Stimulated activated CD8-positive, alpha-beta memory T cell treated with anti-CD3 and anti-CD28 coated beads, Interleukin-7, amount 100 ng/mL, for 4 hours (primary cell): ENCODE data around the gene OAT.

Experiments
- DNase-seq, 2 donors: peaks; one replicate each; pipeline ENCODE4 v3.0.0-alpha.2; 2020; ENCODE audit warnings: low read depth in 2 of 2

Gene OAT

DNA sequence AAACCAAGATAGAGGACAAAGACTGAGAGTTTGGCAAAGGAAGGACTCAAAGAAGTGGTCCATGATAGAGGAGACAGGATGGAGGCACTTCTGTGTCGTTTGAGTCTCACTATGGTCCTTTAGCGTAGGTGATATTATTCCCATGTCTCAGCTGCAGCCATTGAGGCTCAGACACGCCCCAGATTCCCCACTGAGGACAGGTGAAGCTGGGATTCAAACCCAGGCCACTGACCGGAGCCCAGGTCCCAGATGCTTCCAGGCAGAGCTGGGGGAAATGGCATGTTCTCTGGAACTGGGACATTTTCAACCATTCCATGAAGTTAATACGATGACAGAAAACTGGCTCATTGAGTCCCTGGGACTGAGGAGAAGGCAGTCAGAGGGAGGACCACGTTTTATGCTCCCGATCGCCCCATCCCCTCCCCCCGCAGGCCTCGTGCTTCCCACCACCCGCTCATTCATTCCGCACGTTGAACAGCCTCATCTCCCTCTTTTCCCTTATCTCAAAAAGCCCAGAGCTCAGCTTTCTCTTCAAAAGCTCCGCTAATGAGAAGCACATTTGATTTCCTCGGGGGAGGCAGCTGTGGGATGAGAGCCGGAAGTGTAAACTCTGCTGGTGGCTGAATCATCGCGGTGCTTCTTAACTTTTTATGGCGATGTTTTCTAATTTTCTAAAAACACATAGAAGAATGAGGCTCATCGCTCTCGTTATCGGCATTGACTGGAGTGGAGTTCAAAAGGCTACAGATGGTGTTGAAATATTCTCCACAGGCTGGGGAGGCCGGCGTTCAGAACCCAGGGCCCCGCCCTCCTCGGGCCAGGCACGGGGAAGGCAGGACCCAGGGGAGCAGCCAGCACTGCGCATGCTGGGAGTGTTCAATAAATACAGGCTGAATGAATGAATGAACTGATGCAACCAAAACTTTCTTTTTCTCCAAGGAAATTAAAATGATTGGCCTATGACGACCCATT lies 64.0 kb downstream of the OAT start:
- no peak for DNase-seq

DNA sequence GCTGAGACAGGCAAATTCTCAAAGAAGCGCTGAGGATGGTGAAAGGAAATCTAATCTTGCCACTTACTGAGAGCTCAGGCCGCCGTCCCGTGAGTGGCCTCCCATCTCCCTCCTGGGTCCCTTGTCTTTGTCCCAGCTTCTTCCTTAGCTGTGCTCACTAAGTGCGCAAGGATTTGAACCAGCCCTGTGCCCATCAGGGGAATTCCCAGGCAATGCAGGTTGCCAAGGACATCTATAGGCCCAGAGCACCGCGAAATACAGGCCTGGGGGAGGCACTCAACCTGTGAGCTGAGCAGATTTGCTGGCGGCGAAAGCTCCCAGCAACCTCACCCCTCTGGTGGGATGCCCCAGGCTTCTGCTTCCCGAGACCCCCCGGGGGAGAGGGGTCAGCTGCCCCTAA lies 64.8 kb downstream of the OAT start:
- no peak for DNase-seq

DNA sequence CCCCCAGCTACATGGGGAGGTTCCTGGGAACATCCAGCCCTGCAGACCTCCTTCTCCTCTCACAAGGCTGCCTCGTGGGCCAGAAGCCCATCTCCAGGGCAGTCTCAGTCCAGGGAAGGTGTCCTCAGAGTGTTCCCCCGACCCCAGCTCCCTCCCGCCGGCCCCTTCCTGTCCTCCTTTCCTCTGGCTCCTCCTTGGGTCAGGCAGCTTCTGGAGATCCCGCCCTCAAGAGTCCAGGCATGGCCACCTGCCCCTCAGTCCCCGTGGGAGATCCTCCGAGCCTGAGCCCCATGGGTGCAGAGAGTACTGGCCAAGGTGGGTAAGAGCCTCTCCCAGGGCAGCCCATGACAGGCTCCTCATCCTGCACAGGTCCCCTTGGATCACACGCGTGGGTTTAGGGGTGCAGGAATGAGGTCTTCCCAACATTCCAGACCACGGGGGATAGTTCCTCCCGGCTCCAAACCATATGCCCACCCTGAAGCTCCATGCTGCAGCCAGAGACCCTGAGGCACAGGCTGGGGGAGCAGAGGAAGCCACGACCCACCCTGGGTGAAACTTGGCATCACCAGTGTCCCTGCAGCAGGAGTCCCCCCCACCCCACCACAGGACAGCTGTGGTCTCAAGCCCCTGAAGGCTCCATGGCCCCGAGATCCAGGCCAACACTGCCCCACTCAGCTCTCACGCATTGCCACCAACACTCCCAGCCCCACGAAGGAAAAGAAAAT lies 65.5 kb downstream of the OAT start:
- DNase-seq, result no peak

DNA sequence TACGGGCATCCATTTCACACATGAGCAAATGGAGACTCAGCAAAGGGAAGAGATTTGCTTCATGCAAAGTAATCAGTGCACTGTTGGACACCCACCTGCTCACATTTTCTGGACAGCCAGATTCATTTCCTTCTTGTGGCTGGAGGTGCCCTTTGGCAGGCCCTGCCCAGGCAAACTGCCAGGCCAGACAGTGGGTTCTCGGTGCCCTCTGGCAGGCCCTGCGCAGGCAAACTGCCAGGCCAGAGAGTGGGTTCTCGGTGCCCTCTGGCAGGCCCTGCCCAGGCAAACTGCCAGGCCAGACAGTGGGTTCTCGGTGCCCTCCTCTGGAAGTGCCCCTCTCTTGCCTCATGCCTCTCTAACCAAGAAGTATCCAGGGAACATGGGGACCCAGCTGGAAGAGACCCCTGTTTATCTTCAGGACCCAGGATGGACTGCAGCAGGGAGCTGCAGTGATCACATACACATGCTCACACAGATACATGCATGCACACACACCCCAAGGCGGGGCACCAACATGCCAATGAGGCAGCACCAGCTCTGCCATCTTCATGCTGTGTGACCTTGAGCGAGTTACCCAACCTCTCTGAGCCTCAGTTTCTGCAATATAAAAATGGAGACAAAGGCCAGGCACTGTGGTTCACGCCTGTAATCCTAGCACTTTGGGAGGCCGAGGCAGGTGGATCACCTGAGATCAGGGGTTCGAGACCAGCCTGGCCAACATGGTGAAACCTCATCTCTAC lies 67.1 kb downstream of the OAT start:
- DNase-seq, result no peak

DNA sequence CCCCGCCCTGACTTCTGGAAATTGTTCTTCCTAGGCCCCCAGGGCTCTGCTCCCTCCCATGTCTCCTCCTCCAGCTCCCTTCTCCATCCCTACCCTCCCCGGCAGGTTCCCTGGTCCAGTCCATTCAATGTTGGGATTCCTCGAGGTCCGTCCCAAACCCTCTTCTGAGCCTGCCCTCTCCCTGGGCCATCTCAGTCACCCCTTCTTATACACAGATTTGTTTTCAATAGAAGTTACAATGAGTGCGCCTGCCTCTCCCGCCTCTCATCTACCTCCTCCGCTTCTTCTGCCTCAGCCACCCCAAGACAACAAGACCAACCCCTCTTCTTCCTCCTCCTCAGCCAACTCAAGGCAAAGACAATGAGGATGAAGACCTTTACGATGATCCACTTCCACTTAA lies 67.9 kb downstream of the OAT start:
- no peak for DNase-seq

DNA sequence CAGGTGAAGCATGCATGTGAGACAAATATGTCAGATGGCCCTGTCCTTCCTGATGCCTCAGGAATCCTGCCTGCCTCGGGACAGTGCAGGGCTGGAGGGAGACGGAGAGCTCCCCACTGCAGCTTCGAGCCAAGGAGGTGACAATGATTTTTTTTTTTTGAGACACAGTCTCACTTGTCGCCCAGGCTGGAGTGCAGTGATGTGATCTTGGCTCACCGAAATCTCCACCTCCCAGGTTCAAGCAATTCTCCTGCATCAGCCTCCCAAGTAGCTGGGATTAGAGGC lies 68.8 kb downstream of the OAT start:
- DNase-seq, result no peak

DNA sequence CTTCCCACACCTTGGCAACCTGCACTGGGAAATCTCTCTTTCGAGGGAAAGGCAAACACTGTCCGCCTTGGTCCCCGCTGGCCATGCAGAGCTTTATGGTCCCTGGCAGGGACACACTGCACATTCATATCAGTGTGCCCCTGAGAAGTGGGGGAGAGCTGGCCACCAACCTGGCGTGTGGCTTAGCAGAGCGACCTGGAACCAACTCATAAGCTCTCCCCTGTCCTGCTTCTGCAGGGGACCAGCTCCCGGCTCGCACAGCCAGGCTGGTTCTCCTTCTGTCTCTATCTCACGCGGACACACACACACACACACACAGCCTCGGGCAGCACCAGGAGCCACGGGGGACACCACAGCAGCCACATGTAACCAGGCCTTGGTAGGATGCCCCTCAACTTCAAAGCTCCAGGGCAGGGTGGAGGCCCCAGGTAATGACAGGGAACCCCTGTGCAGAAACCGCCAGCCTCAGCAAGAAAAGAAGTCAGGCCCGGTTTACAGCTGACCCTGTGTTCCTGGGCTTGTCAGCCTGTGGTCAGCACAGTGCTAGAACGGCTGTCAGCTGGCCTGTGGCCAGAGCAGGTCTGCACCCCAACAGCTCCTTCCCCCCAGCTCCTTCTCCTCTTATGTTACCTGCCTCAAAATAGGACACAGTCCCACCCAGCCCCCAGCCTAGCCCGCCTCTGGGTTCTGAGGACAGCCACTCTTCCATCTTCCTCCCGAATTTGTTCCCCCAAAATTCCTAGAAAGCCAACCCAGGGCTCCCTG lies 69.3 kb downstream of the OAT start:
- DNase-seq, result no peak

DNA sequence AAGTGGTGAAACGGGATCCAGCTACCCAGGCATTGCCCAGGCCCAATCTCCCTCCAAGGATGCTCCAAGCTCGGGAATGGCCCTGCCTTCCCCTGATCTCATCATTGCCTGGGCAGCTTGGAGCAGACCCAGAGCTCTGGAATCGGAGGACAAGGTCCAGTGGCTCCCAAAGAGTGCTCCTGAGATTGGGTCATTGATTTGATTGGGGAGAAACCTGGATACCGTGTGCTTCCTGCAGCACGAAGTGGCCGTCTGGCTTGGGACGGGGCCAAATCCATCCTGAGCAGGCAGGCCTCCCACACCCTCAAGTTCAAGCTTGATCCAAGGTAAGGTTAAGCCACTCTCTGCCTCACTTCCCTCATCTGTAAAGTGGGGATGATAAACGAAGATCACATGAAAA lies 69.9 kb downstream of the OAT start:
- DNase-seq, result no peak

DNA sequence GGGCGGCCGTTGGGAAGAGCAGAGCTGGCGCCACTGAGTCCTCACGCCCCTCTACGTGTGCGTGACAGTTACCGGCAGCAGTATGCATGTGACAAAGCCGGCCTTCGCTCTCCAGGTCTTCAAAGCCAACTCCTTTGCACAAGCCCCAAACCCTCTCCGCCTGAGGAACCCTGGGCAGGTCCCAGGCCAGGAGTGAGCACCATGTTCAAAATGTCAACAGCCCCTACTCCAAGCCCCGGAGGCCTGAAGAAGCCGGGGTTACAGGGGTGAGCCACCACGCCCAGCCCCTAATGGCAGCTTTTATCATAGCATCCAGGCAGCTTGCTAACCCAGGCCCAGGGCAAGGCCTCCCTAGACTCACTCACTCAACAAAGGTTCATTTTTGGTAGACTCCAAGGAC lies 70.8 kb downstream of the OAT start:
- DNase-seq, result no peak
